GM12878 (cell line): ENCODE data around the gene SHCBP1L. TPM values are rescaled to one million over a fixed set of nuclear protein-coding genes. Genes with fewer than 3 reads are reported as not detected.
"Not testable (repeated sequence)": the region's sequence is repeated elsewhere in the genome, so short reads cannot be mapped to it uniquely, and the experiment has no call there.

Experiments
- ATAC-seq: fragments of 200-7000 bp; cut with Tn5 transposase; 3 replicates; pipeline ENCODE4 v1.9.1; 2020; ENCODE audit warnings: mild to moderate bottlenecking, moderate library complexity
- BruUV-seq: library from RNA; stranded (reverse); fragments of 400-500 nt; replicated peaks from 2 replicates; lab custom pipeline; 2021; lab: Mats Ljungman, UMichigan
- CTCF ChIA-PET: fragments of 300-600 bp; sonication (Branson Sonifier 250); formaldehyde crosslinking; extraction: SDS; loops from one replicate; lab custom pipeline; 2021; ENCODE audit warnings: inconsistent platforms; lab: Yijun Ruan, JAX
- POLR2A ChIA-PET: fragments of 350-600 bp; formaldehyde crosslinking; extraction: SDS; loops from one replicate; lab custom pipeline; 2021; ENCODE audit warnings: inconsistent platforms; lab: Charles Lee
- RAD21 ChIA-PET: fragments of 300-600 bp; sonication (Branson Sonifier 250); formaldehyde crosslinking; loops from one replicate; lab custom pipeline; 2023; ENCODE audit warnings: antibody characterized with exemption; ENCODE audit not compliant: unreplicated experiment; lab: Charles Lee
- SMC1A ChIA-PET: fragments of 300-600 bp; sonication (Branson Sonifier 250); formaldehyde crosslinking; loops from one replicate; lab custom pipeline; 2023; ENCODE audit not compliant: unreplicated experiment, uncharacterized antibody; lab: Charles Lee
- DNase-seq: peaks from one replicate; pipeline ENCODE4 v3.0.0-alpha.2; 2011; ENCODE audit warnings: low read depth, low spot score
- FAIRE-seq: peaks from 3 replicates; lab custom pipeline; 2011; peaks lifted over from hg19 to GRCh38; lab: Jason Lieb, UNC
- H2AFZ ChIP-seq: 2 replicates; pipeline ENCODE4 v1.6.0; 2011; ENCODE audit warnings: low read depth, low read length, control low read depth; ENCODE audit not compliant: control insufficient read depth
- H3K27ac ChIP-seq: 2 replicates; pipeline ENCODE4 v1.5.1; 2011; ENCODE audit warnings: control low read depth; ENCODE audit not compliant: control insufficient read depth, insufficient read depth
- H3K27me3 ChIP-seq, 2 experiments: replicated peaks in 1 of 2; 2 replicates each; pipeline versions ENCODE4 v1.6.0 to v1.6.1; 2011; ENCODE audit warnings: low read length in 1 of 2; ENCODE audit not compliant: control insufficient read depth in 2 of 2, insufficient read depth in 2 of 2
- H3K36me3 ChIP-seq, 2 experiments: 2 replicates each; pipeline ENCODE4 v1.5.1; 2011; ENCODE audit warnings: low read length in 1 of 2; ENCODE audit not compliant: control insufficient read depth in 2 of 2, insufficient read depth in 2 of 2
- H3K4me1 ChIP-seq: 2 replicates; pipeline ENCODE4 v1.6.1; 2011; ENCODE audit warnings: mild to moderate bottlenecking, low read length, moderate library complexity, mixed read lengths; ENCODE audit not compliant: control insufficient read depth, insufficient read depth
- H3K4me2 ChIP-seq: 2 replicates; pipeline ENCODE4 v1.6.0; 2011; ENCODE audit warnings: control low read depth; ENCODE audit not compliant: control insufficient read depth, insufficient read depth
- H3K4me3 ChIP-seq: fragments of 200-600 bp; sonication (generic); 2 replicates; pipeline ENCODE4 v1.5.1; 2016
- H3K79me2 ChIP-seq: 2 replicates; pipeline ENCODE4 v1.6.0; 2011; ENCODE audit warnings: low read length; ENCODE audit not compliant: control insufficient read depth, insufficient read depth
- H3K9ac ChIP-seq: 2 replicates; pipeline ENCODE4 v1.8.0; 2011; ENCODE audit warnings: low read length, control low read depth, mixed read lengths; ENCODE audit not compliant: control insufficient read depth, insufficient read depth
- H3K9me3 ChIP-seq: replicated peaks from 3 replicates; pipeline ENCODE4 v1.5.1; 2011; ENCODE audit warnings: mild to moderate bottlenecking, low read length; ENCODE audit not compliant: control insufficient read depth, insufficient read depth
- H4K20me1 ChIP-seq: 2 replicates; pipeline ENCODE4 v1.6.0; 2011; ENCODE audit not compliant: control insufficient read depth, insufficient read depth
- ZNF274 ChIP-seq: IDR thresholded peaks from one replicate; pipeline ENCODE4 v1.8.0; 2011; ENCODE audit not compliant: insufficient read length, insufficient read depth
- WGBS: methylation state at CpG from one replicate; pipeline ENCODE4 v1.1.6; 2016; ENCODE audit warnings: low lambda C conversion rate; ENCODE audit not compliant: insufficient replicate concordance, insufficient coverage; ENCODE audit errors: missing lambda C conversion rate; 5-methylcytosine and 5-hydroxymethylcytosine counted together
- in situ Hi-C: fragments of 300-500 bp; cut with MboI; formaldehyde crosslinking; loops from 9 replicates; pipeline ENCODE4 v1.14.3; 2018; ENCODE audit warnings: mixed read lengths
- intact Hi-C: fragments of 100-400 bp; cut with micrococcal nuclease; formaldehyde crosslinking; loops from one replicate; pipeline ENCODE4 v1.14.2; 2022; ENCODE audit not compliant: unreplicated experiment
- polyA plus RNA-seq, 11 experiments: library from polyadenylated mRNA; depleted of rRNA in 4 of 11; unstranded in 6 of 11; stranded (reverse) in 5 of 11; fragments of >200 nt; fragmentation: Nextera tagmentation in 4 of 11; fragmentation: Illumina TruSeq in 1 of 11; extraction: Ambion mirVana in 4 of 11; extraction: Trizol in 1 of 11; gene quantifications; 1 replicate in 1 of 11; 2 replicates in 10 of 11; pipeline versions ENCODE4 v1.2.1 to v1.2.3, GENCODE V29; 2011 to 2016; ENCODE audit warnings: inconsistent platforms in 2 of 11, missing spikeins in 2 of 11, low read depth in 1 of 11
- total RNA-seq, 4 experiments: library from RNA; depleted of rRNA in 3 of 4; stranded (reverse); fragments of >200 nt in 3 of 4; fragmentation: Illumina TruSeq in 1 of 4; extraction: Trizol in 1 of 4; gene quantifications; 2 replicates each; pipeline versions ENCODE4 v1.2.1 to v1.2.3, GENCODE V29; 2013 to 2021

SHCBP1L gene
- total and polyA plus RNA-seq, 10 of the 15 experiments (the other 5 are each of a cell fraction or from before 2014, with no cell fraction given) = not detected

DNA sequence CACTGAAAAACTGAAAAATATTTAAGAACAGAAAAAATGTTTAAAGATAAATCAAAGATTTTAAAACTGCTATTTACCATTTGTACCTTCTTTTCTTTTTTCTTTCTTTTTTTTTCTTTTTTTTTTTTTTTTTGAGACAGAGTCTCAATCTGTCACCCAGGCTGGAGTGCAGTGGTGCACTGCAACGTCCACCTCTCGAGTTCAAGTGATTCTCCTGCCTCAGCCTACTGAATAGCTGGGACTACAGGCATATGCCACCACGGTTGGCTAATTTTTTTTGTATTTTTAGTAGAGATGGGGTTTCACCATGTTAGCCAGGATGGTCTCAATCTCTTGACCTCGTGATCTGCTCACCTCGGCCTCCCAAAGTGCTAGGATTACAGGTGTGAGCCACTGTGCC, 51.0 kb downstream of the SHCBP1L start:
- FAIRE-seq, H3K9me3 ChIP-seq, H3K79me2 ChIP-seq, H3K9ac ChIP-seq, H2AFZ ChIP-seq, H3K36me3 ChIP-seq, H3K4me2 ChIP-seq, intact Hi-C loops, H3K4me1 ChIP-seq, POLR2A ChIA-PET, RAD21 ChIA-PET, BruUV-seq, ATAC-seq, SMC1A ChIA-PET, H3K4me3 ChIP-seq, H3K27me3 ChIP-seq, in situ Hi-C loops, DNase-seq, H4K20me1 ChIP-seq, H3K27ac ChIP-seq: not testable (repeated sequence)
- CTCF ChIA-PET = interaction anchor here (0.6 kb wide), 1 partner anchor 10 kb away, joined by 3 read pairs; no protein-coding TSS in a partner anchor
- 26% methylated on average over 5 of the region's 5 CpGs for WGBS

DNA sequence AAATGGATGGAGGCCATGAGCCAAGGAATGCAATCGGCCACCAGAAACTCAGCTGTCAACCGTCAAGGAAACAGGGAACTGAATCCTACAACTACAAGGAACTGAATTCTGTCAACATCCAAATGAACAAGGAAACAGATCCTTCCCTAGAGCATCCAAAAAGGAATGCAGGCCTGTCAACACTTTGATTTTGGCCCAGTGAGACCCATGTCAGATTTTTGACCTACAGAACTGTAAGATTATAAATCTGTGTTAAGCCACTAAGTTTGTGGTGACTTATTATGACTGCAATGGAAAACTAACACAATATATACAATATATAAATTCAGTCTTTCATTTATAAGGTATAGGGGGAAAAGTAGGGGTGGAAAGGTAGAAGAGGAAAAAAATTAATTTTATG, 55.3 kb downstream of the SHCBP1L start:
- no peaks in the 10 kb centered on the region for H3K79me2 ChIP-seq
- no peaks in the 10 kb centered on the region for H4K20me1 ChIP-seq
- FAIRE-seq (no peak), DNase-seq (no peak), ATAC-seq (no peak)
- H3K4me3 ChIP-seq = no peak overlapping the region
- no peak for TF ChIP-seq ZNF274
- POLR2A ChIA-PET = no interaction called here
- H3K36me3 ChIP-seq = no peaks in the 10 kb centered on the region
- RAD21 ChIA-PET = no interaction called here
- CTCF ChIA-PET = no interaction called here
- BruUV-seq = no TSS peak
- no peak overlapping the region for H3K9ac ChIP-seq
- WGBS = 47% methylated on average over 2 of the region's 2 CpGs
- H3K27ac ChIP-seq = no peak overlapping the region
- SMC1A ChIA-PET = no interaction called here
- no peak overlapping the region for H3K4me2 ChIP-seq
- no peaks in the 10 kb centered on the region for H3K27me3 ChIP-seq
- H2AFZ ChIP-seq = no peak overlapping the region
- intact Hi-C loops (no loop called here), in situ Hi-C loops (no loop called here)
- no peaks in the 10 kb centered on the region for H3K9me3 ChIP-seq
- H3K4me1 ChIP-seq = no peaks in the 10 kb centered on the region
